PFSK-1 (cell line): Measurements from ENCODE around the gene ACLY.

ENCODE experiments used
- FOXP2 ChIP-seq: optimal IDR thresholded peaks from 2 replicates; pipeline ENCODE3; 2011; ENCODE audit warnings: borderline replicate concordance, control low read depth, inconsistent platforms; ENCODE audit not compliant: insufficient read depth; ENCODE audit errors: extremely low read length, extremely low read depth
- POLR2AphosphoS5 ChIP-seq: IDR thresholded peaks from 2 replicates; pipeline ENCODE4 v1.6.1; 2012; ENCODE audit warnings: low read depth, mild to moderate bottlenecking, control low read depth, low read length, moderate library complexity
- SIN3A ChIP-seq: IDR thresholded peaks from 2 replicates; pipeline ENCODE4 v1.6.1; 2012; ENCODE audit warnings: mild to moderate bottlenecking, low read length, moderate library complexity, borderline replicate concordance; ENCODE audit not compliant: insufficient read depth
- TAF1 ChIP-seq: IDR thresholded peaks from 2 replicates; pipeline ENCODE4 v1.6.1; 2012; ENCODE audit warnings: low read length, control low read depth, borderline replicate concordance; ENCODE audit not compliant: insufficient read depth
- TF ChIP-seq, protein P1 (sequence below), 2 experiments: IDR thresholded peaks; 2 replicates each; pipeline versions ENCODE4 v1.6.1 to v1.8.0; 2011 to 2012; ENCODE audit warnings: low read depth in 2 of 2, low read length in 2 of 2, control low read depth in 1 of 2, inconsistent platforms in 1 of 2, mild to moderate bottlenecking in 1 of 2, moderate library complexity in 1 of 2; ENCODE audit not compliant: insufficient read depth in 1 of 2

DNA sequence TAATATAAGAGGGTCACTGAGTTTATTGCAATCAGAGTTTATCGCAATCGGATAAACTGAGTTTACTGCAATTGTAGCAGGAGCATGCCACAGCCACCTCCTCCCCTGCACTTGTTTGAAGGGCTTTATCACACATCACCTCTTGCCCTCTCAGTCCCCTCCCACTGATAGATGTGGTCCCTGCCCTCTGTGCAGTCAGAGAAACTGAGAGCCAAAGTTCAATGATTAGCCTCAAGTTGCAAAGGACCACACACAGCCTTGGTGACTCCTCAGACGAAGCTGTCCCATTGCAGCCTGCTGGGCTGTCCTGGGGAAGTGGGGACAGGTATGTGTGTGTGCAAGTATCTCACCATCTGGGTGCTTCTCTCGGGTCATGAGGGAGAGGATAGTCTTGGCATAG, 13.6 kb downstream of the ACLY start:
- TF ChIP-seq FOXP2 (no peak), POLR2AphosphoS5 (no peak), TAF1 (no peak), SIN3A (no peak)
- TF ChIP-seq, protein P1, sequence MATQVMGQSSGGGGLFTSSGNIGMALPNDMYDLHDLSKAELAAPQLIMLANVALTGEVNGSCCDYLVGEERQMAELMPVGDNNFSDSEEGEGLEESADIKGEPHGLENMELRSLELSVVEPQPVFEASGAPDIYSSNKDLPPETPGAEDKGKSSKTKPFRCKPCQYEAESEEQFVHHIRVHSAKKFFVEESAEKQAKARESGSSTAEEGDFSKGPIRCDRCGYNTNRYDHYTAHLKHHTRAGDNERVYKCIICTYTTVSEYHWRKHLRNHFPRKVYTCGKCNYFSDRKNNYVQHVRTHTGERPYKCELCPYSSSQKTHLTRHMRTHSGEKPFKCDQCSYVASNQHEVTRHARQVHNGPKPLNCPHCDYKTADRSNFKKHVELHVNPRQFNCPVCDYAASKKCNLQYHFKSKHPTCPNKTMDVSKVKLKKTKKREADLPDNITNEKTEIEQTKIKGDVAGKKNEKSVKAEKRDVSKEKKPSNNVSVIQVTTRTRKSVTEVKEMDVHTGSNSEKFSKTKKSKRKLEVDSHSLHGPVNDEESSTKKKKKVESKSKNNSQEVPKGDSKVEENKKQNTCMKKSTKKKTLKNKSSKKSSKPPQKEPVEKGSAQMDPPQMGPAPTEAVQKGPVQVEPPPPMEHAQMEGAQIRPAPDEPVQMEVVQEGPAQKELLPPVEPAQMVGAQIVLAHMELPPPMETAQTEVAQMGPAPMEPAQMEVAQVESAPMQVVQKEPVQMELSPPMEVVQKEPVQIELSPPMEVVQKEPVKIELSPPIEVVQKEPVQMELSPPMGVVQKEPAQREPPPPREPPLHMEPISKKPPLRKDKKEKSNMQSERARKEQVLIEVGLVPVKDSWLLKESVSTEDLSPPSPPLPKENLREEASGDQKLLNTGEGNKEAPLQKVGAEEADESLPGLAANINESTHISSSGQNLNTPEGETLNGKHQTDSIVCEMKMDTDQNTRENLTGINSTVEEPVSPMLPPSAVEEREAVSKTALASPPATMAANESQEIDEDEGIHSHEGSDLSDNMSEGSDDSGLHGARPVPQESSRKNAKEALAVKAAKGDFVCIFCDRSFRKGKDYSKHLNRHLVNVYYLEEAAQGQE (IDR thresholded peaks at IDR 0.05; ENCODE audit: insufficient read depth in 1 of 2, low read depth in 2 of 2, low read length in 2 of 2): no peak
